Measurements from ENCODE around the gene SRPX2.

DNA sequence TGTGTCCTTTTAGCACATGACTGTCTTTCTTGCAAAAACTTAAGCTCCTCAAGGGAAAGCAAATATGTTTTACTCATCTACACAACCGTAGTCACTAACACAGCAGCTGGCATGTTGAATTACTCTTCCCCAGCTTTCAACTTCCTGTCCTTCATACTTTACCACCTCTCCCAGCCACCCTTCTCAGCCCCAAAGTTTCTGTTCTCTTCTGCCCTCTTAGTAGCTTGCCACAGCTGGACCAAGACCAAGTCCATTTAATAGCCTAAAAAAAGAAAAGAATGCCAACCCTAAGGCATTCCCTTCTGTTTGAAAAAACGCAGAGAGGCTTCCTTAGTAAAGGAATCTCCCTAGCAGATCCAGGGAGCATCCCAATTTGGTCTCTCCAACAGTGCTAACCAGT lies 36.8 kb downstream of the SRPX2 start:
- TF ChIP-seq EZH2 (IDR thresholded peaks at IDR 0.05), result no peak
- no peak for TF ChIP-seq POLR2AphosphoS5 (IDR thresholded peaks at IDR 0.05; ENCODE audit: borderline replicate concordance, low read depth, low read length)

All from SK-N-MC (cell line).